Mesenteric fat pad (tissue), 1 donor: ENCODE measurements around the gene RPL28. TPM values are rescaled to one million over a fixed set of nuclear protein-coding genes. Genes with fewer than 3 reads are reported as not detected.

Experiments
- DNase-seq: peaks from one replicate; pipeline ENCODE4 v3.0.0-alpha.2; 2020; ENCODE audit warnings: low spot score
- long read RNA-seq: library from polyadenylated mRNA; unstranded; transcript quantifications from one replicate; pipeline ENCODE4 v2.0.0, GENCODE V29; 2020
- total RNA-seq: library from RNA; stranded (reverse); fragmentation: NEBNext Ultra II Directional; extraction: Animal tissue kit (Norgen Biotek cat#: 25700); gene quantifications from one replicate; pipeline ENCODE4 v1.2.1, GENCODE V29; 2021
- donor health status: DM: yes; HTN: yes; CAD: no.

Gene RPL28
- 1,147 TPM for total RNA-seq
- long read RNA-seq, full-length matches to known transcripts = 113 of 135 reads
- long read RNA-seq, partial matches to known transcripts = 15 of 135 reads
- long read RNA-seq, other reads (novel, unspliced or antisense) = 7 of 135 reads

- peak; percentile 99 for DNase-seq
These were observed at the start of gene RPL28 for GRCh38 chr19:55385724-55386492. Gene RPL28 (plus strand): TSS chr19:55385932. CDS start chr19:55386358, 426 bp downstream.

- no peak for DNase-seq
These were observed 49.6 kb upstream of the RPL28 start for GRCh38 chr19:55336101-55336500.

- peak; percentile 100 for DNase-seq
These were observed 46.4 kb upstream of the RPL28 start, which contains the start of gene KMT5C for GRCh38 chr19:55339105-55339888. Gene KMT5C (plus strand): TSS chr19:55339876. CDS start chr19:55341937, 2,061 bp downstream.

GRCh38 chr19:55339889-55340783 lies 45.6 kb upstream of the RPL28 start:
- DNase-seq = no peak

- DNase-seq = no peak
These were observed 45.0 kb upstream of the RPL28 start for GRCh38 chr19:55340784-55341147.

- DNase-seq = no peak
These were observed 44.6 kb upstream of the RPL28 start for GRCh38 chr19:55341171-55341588.

- no peak for DNase-seq
These were observed 43.9 kb upstream of the RPL28 start for GRCh38 chr19:55341595-55342531.

- DNase-seq = no peak
These were observed 41.3 kb upstream of the RPL28 start for GRCh38 chr19:55344444-55344843.

- no peak for DNase-seq
These were observed 40.5 kb upstream of the RPL28 start for GRCh38 chr19:55345101-55345817.

GRCh38 chr19:55345818-55346724 lies 39.7 kb upstream of the RPL28 start:
- no peak for DNase-seq

- no peak for DNase-seq
These were observed 38.8 kb upstream of the RPL28 start for GRCh38 chr19:55346725-55347441.

- DNase-seq = no peak
These were observed 38.2 kb upstream of the RPL28 start for GRCh38 chr19:55347442-55348009.

- DNase-seq = no peak
These were observed 37.3 kb upstream of the RPL28 start for GRCh38 chr19:55348317-55349034.

- no peak for DNase-seq
These were observed 35.0 kb upstream of the RPL28 start for GRCh38 chr19:55350620-55351315.

GRCh38 chr19:55352040-55352439 lies 33.7 kb upstream of the RPL28 start:
- DNase-seq = no peak
